T-helper 1 cell treated with Interleukin-12 subunit alpha and Interleukin-12 subunit beta and Interleukin-4 antibody, amounts not matched to agents 30 ng/mL and 1 ng/mL, for 36 hours (primary cell): ENCODE measurements around the gene CTDSP2. TPM values are rescaled to one million over a fixed set of nuclear protein-coding genes. Genes with fewer than 3 reads are reported as not detected.

Experiments
- intact Hi-C: fragments of 100-400 bp; cut with micrococcal nuclease; formaldehyde crosslinking; loops from one replicate; pipeline ENCODE4 v1.15.1; 2024
- total RNA-seq: library from RNA; stranded (reverse); gene quantifications from 2 replicates; pipeline ENCODE4 v1.2.3, GENCODE V29; 2022

The CTDSP2 gene
- total RNA-seq, 1 donor from 2014 or later, result 136 TPM

GRCh38 chr12:57817261-57817989 is 29.1 kb downstream of the CTDSP2 start:
- intact Hi-C loops, result no loop called here

- intact Hi-C loops, result no loop called here
Measured at GRCh38 chr12:57816855-57817151, 29.7 kb downstream of the CTDSP2 start.

GRCh38 chr12:57816001-57816854 is 30.3 kb downstream of the CTDSP2 start:
- intact Hi-C loops, result no loop called here

GRCh38 chr12:57815177-57816000 is 31.1 kb downstream of the CTDSP2 start:
- intact Hi-C loops, result no loop called here

DNA sequence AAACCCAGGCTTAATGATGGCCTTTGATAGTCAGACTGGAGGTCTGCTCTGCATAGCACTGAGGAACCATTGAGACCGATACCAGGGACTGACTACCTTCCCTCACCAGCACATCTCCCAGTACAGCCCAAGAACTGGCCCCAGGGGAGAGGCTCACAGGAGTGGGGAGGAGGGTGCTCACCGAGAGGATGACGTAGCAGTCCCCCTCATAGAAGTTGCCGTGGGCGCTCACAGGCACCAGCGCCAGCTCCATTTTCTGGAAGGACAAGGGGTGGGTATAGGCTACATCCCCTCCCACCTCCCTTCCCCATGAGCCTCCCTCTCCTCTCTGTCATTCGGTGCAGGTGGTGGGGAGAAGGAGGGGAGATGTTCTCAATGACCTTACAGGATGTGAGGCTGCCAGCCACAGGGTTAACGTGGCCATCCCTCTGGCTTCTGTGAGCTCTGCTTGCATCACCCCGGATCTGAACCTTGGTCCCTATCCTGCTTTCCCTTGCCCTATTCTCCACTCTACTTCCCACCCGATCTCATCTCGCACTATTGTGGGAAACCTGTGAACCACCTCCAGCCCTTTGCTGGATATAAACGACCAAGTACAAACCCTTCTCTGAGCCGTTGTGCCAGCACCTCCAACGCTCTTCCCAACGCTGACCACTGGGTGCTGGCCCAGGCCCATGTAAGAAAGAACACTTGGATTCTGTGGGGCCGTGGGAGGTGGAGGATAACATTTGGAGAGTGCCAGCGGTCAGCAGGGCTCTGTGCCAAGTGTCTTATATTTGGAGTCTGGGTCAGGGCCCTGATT is 32.4 kb downstream of the CTDSP2 start:
- intact Hi-C loops, result no loop called here

GRCh38 chr12:57813111-57813970 is 33.2 kb downstream of the CTDSP2 start:
- intact Hi-C loops, result no loop called here

DNA sequence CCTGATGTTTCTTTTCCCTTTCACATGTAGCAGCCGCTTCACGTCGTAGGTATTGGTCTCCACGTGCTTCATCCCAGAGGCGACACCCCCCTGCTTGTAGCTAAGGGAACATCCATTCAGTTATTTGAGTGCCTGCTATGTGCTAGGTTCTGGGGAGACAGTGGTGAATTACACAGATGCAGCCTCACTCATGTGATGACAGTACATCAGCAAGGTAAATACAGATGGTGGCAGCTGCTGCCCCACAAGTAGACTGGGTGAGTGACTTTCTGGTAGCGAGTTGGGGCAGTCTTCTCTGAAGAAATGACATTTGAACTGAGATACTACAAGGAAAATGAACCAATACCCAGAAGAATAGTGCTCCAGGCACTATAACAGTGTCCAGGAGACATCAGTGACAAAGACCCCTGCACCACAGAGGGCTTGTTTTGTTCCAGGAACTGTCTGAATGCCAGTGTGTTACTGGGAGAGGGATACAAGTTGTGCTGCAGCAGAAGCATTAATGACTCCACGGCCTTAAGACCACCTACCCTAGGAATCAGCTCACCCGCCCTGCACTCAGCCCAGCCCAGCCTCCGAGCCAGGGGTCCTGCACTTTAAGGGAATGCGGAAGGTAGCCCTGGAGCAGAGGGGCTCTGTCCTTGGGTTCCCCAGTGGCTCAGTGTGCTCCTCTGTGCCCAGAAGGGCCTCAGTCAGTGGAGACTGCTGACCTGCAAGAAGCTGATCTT is 35.3 kb downstream of the CTDSP2 start:
- intact Hi-C loops, result no loop called here

DNA sequence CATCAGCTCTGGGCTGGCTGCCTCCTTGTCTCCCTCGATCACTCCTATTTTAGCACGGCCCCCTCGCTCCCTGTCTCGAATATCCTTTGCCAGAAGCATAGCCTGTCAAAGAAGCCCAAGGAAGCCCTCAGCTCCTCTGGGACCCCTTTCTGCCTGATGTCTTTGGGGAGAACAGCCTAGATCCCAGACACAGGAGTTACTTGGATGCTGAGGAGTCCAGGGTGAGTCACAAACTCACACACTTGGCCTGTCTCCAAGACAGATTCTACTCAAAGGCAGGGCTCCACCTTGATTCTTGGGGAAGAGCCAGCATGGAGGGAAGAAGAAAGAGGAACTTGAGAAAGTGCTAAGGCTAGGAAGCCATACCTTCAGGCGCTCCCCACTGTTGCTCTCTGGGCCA is 36.1 kb downstream of the CTDSP2 start:
- intact Hi-C loops, result no loop called here

DNA sequence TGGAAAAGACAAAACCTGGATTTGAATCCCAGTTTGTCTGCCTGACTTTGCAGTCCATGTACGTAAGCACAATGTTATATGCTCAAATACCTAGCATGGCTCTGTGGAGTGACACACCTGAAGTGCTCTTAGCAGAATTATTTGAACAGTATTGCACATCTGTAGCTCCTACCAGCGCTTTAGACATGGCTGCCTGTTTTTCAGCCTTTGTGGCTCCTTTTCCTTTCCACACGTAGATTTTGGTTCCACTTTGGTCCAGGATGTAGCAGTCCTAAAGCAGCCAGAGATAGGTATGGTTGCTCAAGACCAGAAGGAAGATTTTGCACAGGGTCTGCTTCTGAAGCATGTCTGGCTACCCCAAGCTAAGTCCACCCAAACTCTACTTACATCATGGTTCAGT is 37.1 kb downstream of the CTDSP2 start:
- intact Hi-C loops, result no loop called here

GRCh38 chr12:57808351-57808750 is 38.2 kb downstream of the CTDSP2 start:
- intact Hi-C loops, result no loop called here

GRCh38 chr12:57807285-57807684 is 39.2 kb downstream of the CTDSP2 start:
- intact Hi-C loops, result no loop called here

- intact Hi-C loops, result no loop called here
Measured at GRCh38 chr12:57806677-57807076, 39.9 kb downstream of the CTDSP2 start.

DNA sequence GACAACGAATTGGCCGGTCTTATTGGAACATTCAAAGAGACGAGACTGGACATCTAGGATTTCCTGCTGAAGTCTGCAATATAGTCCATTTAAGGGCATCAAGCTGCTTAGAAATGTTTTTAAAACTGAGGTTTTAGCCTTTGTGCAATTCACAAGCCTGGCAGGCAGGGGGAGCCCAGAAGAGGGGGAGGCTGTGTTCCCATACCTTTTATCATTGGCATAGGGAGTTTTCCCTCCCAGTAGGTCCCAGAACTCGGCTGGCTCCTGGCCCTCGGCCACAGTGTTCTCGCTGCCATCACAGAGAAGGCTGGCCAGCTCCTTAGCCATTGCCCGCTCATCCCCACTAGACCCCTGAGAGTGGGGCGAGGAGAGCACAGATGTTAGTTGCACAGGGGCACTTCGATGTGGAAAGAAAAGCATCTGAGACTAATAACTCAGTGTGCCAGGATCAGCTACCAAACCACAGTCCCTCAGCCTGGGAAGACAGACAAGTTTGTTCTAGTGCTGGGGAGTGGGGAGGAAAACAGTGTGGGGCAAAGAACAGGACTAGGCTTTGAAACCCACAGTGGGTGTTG is 43.1 kb downstream of the CTDSP2 start:
- intact Hi-C loops, result loop anchor here (1.0 kb wide), 3 partner anchors 28 to 102 kb away; partner anchors contain the start of gene CTDSP2

- intact Hi-C loops, result loop anchor here (1.0 kb wide), 3 partner anchors 29 to 103 kb away; partner anchors contain the start of gene CTDSP2
Measured at GRCh38 chr12:57802607-57803006, 43.9 kb downstream of the CTDSP2 start.

- intact Hi-C loops, result no loop called here
Measured at GRCh38 chr12:57800965-57801364, 45.6 kb downstream of the CTDSP2 start.

GRCh38 chr12:57797933-57798332 is 48.6 kb downstream of the CTDSP2 start:
- intact Hi-C loops, result no loop called here

DNA sequence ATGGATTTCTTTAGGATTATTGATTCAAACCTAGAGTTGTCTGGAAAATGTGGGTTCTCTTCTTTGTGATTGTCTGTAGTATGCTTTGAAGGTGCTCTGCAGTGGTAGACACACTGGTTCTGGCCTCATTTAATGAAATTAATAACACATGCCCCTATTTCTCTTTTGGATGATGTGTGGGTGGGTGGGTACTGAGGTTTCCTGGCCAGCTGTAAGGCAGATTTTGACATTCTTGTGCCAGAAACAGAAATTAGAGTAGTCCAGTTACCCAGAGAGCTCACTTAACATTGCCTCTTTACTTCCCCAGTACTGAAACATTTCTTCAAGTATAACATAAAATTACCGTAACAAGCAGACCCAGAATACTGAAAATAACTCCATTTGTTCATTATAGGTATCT is 49.5 kb downstream of the CTDSP2 start:
- intact Hi-C loops, result no loop called here

DNA sequence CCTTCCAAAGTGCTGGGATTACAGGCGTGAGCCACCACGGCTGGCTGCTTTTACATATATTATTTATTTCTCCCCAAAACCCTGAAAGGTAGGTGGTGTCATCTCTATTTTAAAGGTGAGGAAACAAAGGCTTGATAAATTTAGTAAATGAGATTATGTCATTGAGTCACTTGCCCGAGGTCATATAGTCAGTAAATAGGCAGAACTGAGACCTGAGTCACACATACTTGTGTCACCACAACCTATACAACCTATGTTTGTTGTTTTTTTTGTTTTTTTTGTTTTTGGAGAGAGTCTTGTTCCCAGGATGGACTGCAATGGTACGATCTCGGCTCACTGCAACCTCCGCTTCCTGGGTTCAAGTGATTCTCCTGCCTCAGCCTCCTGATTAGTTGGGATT is 51.2 kb downstream of the CTDSP2 start:
- intact Hi-C loops, result no loop called here

DNA sequence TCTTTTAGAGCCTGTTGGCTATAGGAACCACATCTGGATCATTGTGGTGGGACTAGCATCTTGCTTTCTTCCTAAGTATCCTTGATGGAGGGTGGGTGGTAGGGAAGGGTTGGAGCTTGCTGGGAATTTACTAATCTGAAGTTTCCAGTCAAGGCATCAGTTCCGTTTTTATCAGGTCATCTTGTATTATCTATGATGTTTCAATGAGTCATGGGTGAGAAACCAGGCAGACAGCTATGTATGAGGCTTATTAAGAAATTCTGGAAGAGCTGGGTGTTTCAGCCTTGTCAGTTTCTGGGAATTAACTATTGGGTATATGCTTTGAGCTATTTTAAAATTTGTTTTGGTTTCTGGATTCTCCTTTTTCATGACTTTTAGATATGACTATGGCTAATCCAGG is 52.6 kb downstream of the CTDSP2 start:
- intact Hi-C loops, result no loop called here
